ENCODE data around the gene AIRE.

GRCh38 chr21:44319407-44320065 lies 33.9 kb downstream of the AIRE start:
- TF ChIP-seq CTCF (IDR thresholded peaks at IDR 0.05; ENCODE audit: borderline replicate concordance, extremely low read depth, low read length, poor library complexity, severe bottlenecking) = no peak
- TF ChIP-seq EZH2 (IDR thresholded peaks at IDR 0.05; ENCODE audit: borderline replicate concordance, low read depth, low read length, severe bottlenecking) = no peak
